Measurements from ENCODE around the gene LIN7C. TPM values are rescaled to one million over a fixed set of nuclear protein-coding genes. Genes with fewer than 3 reads are reported as not detected.

The LIN7C gene
- total and polyA plus RNA-seq, 9 of the 15 experiments (the other 6 are each of a cell fraction or from before 2014, with no cell fraction given), result 10.8 to 52.7 (median 21.5) TPM

DNA sequence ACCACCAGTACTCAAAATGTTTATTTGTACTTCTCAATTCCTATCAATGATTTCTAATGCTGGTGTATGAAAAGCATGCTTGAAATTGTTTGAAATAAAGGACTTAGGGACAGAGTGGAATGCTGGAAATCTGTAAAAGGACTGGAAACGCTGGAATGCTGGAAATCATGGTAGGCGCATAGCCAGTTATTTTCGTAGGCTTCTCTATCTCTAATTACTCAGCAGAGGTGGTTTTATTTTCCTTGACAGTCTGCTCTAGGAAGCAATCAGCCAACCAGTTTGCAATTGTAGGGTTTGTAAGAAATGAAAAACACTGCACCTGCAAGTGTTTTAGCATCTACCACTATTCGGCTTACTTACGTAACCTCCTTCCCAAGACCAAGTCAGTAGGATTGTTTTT, 788 bp downstream of the LIN7C start:
- POLR2A ChIA-PET, result no interaction called here
- H3K9ac ChIP-seq (ENCODE audit: insufficient read depth in 1 of 2, low read depth in 2 of 2, low read length in 2 of 2), result peak overlapping the region; percentile 95 to 100
- H3K27ac ChIP-seq (ENCODE audit: extremely low read depth, low read depth, low read length), result peak overlapping the region; percentile 98
- peaks cover 57% of the 10 kb centered on the region for H3K79me2 ChIP-seq (ENCODE audit: control insufficient read depth, insufficient read depth, low read length)
- FAIRE-seq, result no peak
- H3K4me1 ChIP-seq (replicated peaks in 1 of 2; ENCODE audit: control insufficient read depth in 2 of 2, insufficient read depth in 2 of 2, low read length in 2 of 2), result peaks cover 7 to 9% of the 10 kb centered on the region in 2 experiments
- no peaks in the 10 kb centered on the region for H3K9me1 ChIP-seq (ENCODE audit: control insufficient read depth, insufficient read depth, low read length)
- DNase-seq (ENCODE audit: extremely low read depth in 1 of 4, low spot score in 3 of 4), result no peak
- WGBS (ENCODE audit: insufficient coverage, low coverage, missing lambda C conversion rate), result 9% methylated on average over 5 of the region's 5 CpGs
- no peaks in the 10 kb centered on the region for H3K27me3 ChIP-seq (ENCODE audit: control insufficient read depth in 2 of 2, insufficient read depth in 2 of 2, low read length in 2 of 2)
- intact Hi-C loops (cut with micrococcal nuclease), result no loop called here
- peaks cover 30% of the 10 kb centered on the region for H3K36me3 ChIP-seq (ENCODE audit: control insufficient read depth, insufficient read depth, low read length)
- BruUV-seq (replicated peaks), result no TSS peak
- no peaks in the 10 kb centered on the region for H3K9me3 ChIP-seq (replicated peaks; ENCODE audit: control insufficient read depth, insufficient read depth, low read depth, low read length)
- peak overlapping the region; percentile 100 for H2AFZ ChIP-seq (ENCODE audit: low read depth, low read length)
- TF ChIP-seq ZNF316 (IDR thresholded peaks at IDR 0.05) (no peak), RHOXF2B (CRISPR knock-in tag; conservative IDR thresholded peaks at IDR 0.05) (no peak), ZZZ3 (IDR thresholded peaks at IDR 0.05) (no peak), CEBPB (tag; IDR thresholded peaks at IDR 0.05) (no peak), REST (IDR thresholded peaks at IDR 0.05; ENCODE audit: borderline replicate concordance) (no peak), REST (CRISPR knock-in tag; IDR thresholded peaks at IDR 0.05; ENCODE audit: low read depth) (no peak), SMAD2 (IDR thresholded peaks at IDR 0.05; ENCODE audit: low read depth, low read length) (no peak), GTF2F1 (IDR thresholded peaks at IDR 0.05; ENCODE audit: low read depth, low read length) (no peak), CBFA2T2 (conservative IDR thresholded peaks at IDR 0.05) (no peak)
- CTCF ChIA-PET (ENCODE audit: low intra/inter-chr PET ratio), result interaction anchor here (0.6 kb wide), 1 partner anchor 110 kb away, joined by 7 read pairs; no protein-coding TSS in a partner anchor
- in situ Hi-C loops (cut with MboI), result no loop called here
- H3K4me2 ChIP-seq (ENCODE audit: insufficient read depth, low read length), result peak overlapping the region; percentile 100
- H3K4me3 ChIP-seq, result peak overlapping the region; percentile 68
- H4K20me1 ChIP-seq (replicated peaks; ENCODE audit: control insufficient read depth, insufficient read depth, low read length), result no peaks in the 10 kb centered on the region
- ATAC-seq, result no peak; the same call in 2 of the 3 replicates
